Uterus (tissue), 4 donors: Measurements from ENCODE around the gene TNNC2. TPM values are rescaled to one million over a fixed set of nuclear protein-coding genes. Genes with fewer than 3 reads are reported as not detected.
"Not testable (repeated sequence)": the region's sequence is repeated elsewhere in the genome, so short reads cannot be mapped to it uniquely, and the experiment has no call there.

Source experiments
- DNase-seq, 2 donors: peaks; one replicate each; pipeline ENCODE4 v3.0.0-alpha.2; 2019 to 2020
- H3K27ac ChIP-seq, 2 donors: fragments of 200-600 bp; sonication (generic); 1 replicate in 1 of 2; 2 replicates in 1 of 2; pipeline ENCODE4 v1.5.1; 2016 to 2018
- H3K27me3 ChIP-seq, 2 donors: fragments of 200-600 bp; sonication (generic); one replicate each; pipeline ENCODE4 v1.5.1; 2018 to 2019; ENCODE audit warnings: control low read depth in 1 of 2
- H3K36me3 ChIP-seq, 2 donors: fragments of 200-600 bp; sonication (generic); one replicate each; pipeline ENCODE4 v1.5.1; 2019; ENCODE audit warnings: control low read depth in 1 of 2
- H3K4me1 ChIP-seq, 2 donors: fragments of 200-600 bp; sonication (generic); one replicate each; pipeline ENCODE4 v1.5.1; 2018 to 2019; ENCODE audit warnings: control low read depth in 1 of 2
- H3K4me3 ChIP-seq, 2 donors: fragments of 200-600 bp; sonication (generic); 1 replicate in 1 of 2; 2 replicates in 1 of 2; pipeline ENCODE4 v1.5.1; 2018 to 2019; ENCODE audit warnings: mild to moderate bottlenecking in 1 of 2
- H3K9me3 ChIP-seq, 2 donors: fragments of 200-600 bp; sonication (generic); one replicate each; pipeline ENCODE4 v1.5.1; 2019; ENCODE audit warnings: control low read depth in 1 of 2
- CTCF ChIP-seq, 4 experiments: fragments of 200-600 bp in 2 of 4; fragments of 450-650 bp in 2 of 4; sonication (generic) in 2 of 4; IDR thresholded peaks; one replicate each; pipeline ENCODE4 v1.5.1; 2016 to 2019; ENCODE audit warnings: antibody characterized with exemption in 4 of 4, mild to moderate bottlenecking in 2 of 4, moderate library complexity in 1 of 4
- POLR2A ChIP-seq, 2 donors: fragments of 450-650 bp; IDR thresholded peaks; one replicate each; pipeline ENCODE4 v1.6.1; 2016; ENCODE audit warnings: antibody characterized with exemption in 2 of 2, mild to moderate bottlenecking in 1 of 2, moderate library complexity in 1 of 2
- intact Hi-C: fragments of 100-400 bp; cut with DNase I; formaldehyde crosslinking; loops from one replicate; pipeline ENCODE4 v1.15.1; 2023; ENCODE audit warnings: low total_unique reads
- total RNA-seq, 4 donors: library from RNA; depleted of rRNA in 3 of 4; stranded (reverse); fragments of >200 nt in 3 of 4; gene quantifications; one replicate each; pipeline versions ENCODE4 v1.1.0 to v1.2.4, GENCODE V29; 2014 to 2023
- donor health status: DM: yes; HTN: yes; CAD: no.

The TNNC2 gene
- total RNA-seq, 4 donors from 2014 or later, result 0.59 to 1.3 TPM; not detected in 2

GRCh38 chr20:45833883-45834796, 7.0 kb upstream of the TNNC2 start:
- H3K9me3 ChIP-seq, result no peaks in the 10 kb centered on the region
- peaks cover 9 to 13% of the 10 kb centered on the region in 2 donors for H3K4me1 ChIP-seq
- intact Hi-C loops, result no loop called here
- H3K27me3 ChIP-seq, result no peaks in the 10 kb centered on the region
- H3K27ac ChIP-seq, result peak overlapping the region; percentile 93 to 96
- peak overlapping the region; percentile 54 to 83 for H3K4me3 ChIP-seq
- peak; percentile 82 to 87 for DNase-seq
- TF ChIP-seq POLR2A (IDR thresholded peaks at IDR 0.05), result peak; percentile 41 to 80
- peak in 1 of 4 experiments; percentile 21 for TF ChIP-seq CTCF (IDR thresholded peaks at IDR 0.05)
- H3K36me3 ChIP-seq, result no peaks in the 10 kb centered on the region

GRCh38 chr20:45833030-45833882, 6.1 kb upstream of the TNNC2 start, which contains the start of gene SNX21:
SNX21 (plus strand) TSS chr20:45833799; CDS start chr20:45833920, 121 bp downstream.
- intact Hi-C loops, result no loop called here
- H3K4me3 ChIP-seq, result peak within 1 kb of the TSS; percentile 54 to 83
- peak; percentile 89 to 95 for DNase-seq
- peaks cover 12 to 13% of the 10 kb centered on the region in 2 donors for H3K4me1 ChIP-seq
- H3K27ac ChIP-seq, result peak within 1 kb of the TSS; percentile 93 to 96
- no peaks in the 10 kb centered on the region for H3K36me3 ChIP-seq
- H3K9me3 ChIP-seq, result no peaks in the 10 kb centered on the region
- peak in 1 of 2 donors; percentile 44 for TF ChIP-seq POLR2A (IDR thresholded peaks at IDR 0.05)
- no peak for TF ChIP-seq CTCF (IDR thresholded peaks at IDR 0.05)
- no peaks in the 10 kb centered on the region for H3K27me3 ChIP-seq

- H3K4me1 ChIP-seq, result peaks cover 12 to 13% of the 10 kb centered on the region in 2 donors
- DNase-seq, result no peak
- H3K4me3 ChIP-seq, result peak overlapping the region in 1 of 2 donors; percentile 83
- no peaks in the 10 kb centered on the region for H3K36me3 ChIP-seq
- no peaks in the 10 kb centered on the region for H3K27me3 ChIP-seq
- TF ChIP-seq CTCF (IDR thresholded peaks at IDR 0.05), result no peak
- no peak for TF ChIP-seq POLR2A (IDR thresholded peaks at IDR 0.05)
- H3K9me3 ChIP-seq, result no peaks in the 10 kb centered on the region
- intact Hi-C loops, result no loop called here
- peak overlapping the region; percentile 93 to 96 for H3K27ac ChIP-seq
These were observed 5.5 kb upstream of the TNNC2 start for GRCh38 chr20:45832619-45833018.

- DNase-seq, H3K4me3 ChIP-seq, H3K36me3 ChIP-seq, H3K9me3 ChIP-seq, intact Hi-C loops, H3K27me3 ChIP-seq: not testable (repeated sequence)
- Histone ChIP-seq H3K27ac (peak overlapping the region; percentile 83 to 86), H3K4me1 (peaks cover 8 to 13% of the 10 kb centered on the region in 2 donors)
These were observed 2.6 kb upstream of the TNNC2 start for GRCh38 chr20:45829673-45830106.

- Histone ChIP-seq H3K27ac (peak overlapping the region; percentile 83 to 86), H3K36me3 (no peaks in the 10 kb centered on the region), H3K9me3 (no peaks in the 10 kb centered on the region), H3K27me3 (no peaks in the 10 kb centered on the region), H3K4me1 (peaks cover 8 to 13% of the 10 kb centered on the region in 2 donors), H3K4me3 (no peak overlapping the region)
- intact Hi-C loops, result no loop called here
- DNase-seq, result peak in 1 of 2 donors; percentile 58
- no peak for TF ChIP-seq CTCF (IDR thresholded peaks at IDR 0.05)
- no peak for TF ChIP-seq POLR2A (IDR thresholded peaks at IDR 0.05)
These were observed 1.5 kb upstream of the TNNC2 start for GRCh38 chr20:45828589-45828988.
